Measurements from ENCODE around the gene C9orf153. TPM values are rescaled to one million over a fixed set of nuclear protein-coding genes. Genes with fewer than 3 reads are reported as not detected.
"Not testable (repeated sequence)": the region's sequence is repeated elsewhere in the genome, so short reads cannot be mapped to it uniquely, and the experiment has no call there.

C9orf153 gene
- total RNA-seq, 1 donor from 2014 or later = 0.72 TPM

- no peak for DNase-seq (ENCODE audit: low spot score)
Observed at GRCh38 chr9:86193088-86193487, 66.4 kb downstream of the C9orf153 start.

DNA sequence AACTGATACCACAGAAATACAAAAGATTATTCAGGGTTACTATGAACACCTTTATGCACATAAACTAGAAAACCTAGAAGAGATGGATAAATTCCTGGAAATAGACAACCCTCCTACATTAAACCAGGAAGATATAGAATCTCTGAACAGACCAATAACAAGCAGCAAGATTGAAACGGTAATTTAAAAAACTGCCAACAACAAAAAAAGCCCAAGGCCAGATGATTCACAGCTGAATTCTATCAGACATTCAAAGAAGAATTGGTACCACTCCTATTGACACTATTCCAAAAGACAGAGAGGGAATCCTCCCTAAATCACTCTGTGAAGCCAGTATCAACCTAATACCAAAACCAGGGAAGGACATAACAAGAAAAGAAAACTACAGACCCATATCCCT, 68.8 kb downstream of the C9orf153 start:
- not testable (repeated sequence) for DNase-seq (ENCODE audit: low spot score)

- DNase-seq (ENCODE audit: low spot score) = no peak
Observed at GRCh38 chr9:86187121-86187520, 72.3 kb downstream of the C9orf153 start.

GRCh38 chr9:86186696-86187095, 72.8 kb downstream of the C9orf153 start:
- DNase-seq (ENCODE audit: low spot score) = no peak

GRCh38 chr9:86185872-86186271, 73.6 kb downstream of the C9orf153 start:
- DNase-seq (ENCODE audit: low spot score) = no peak

DNA sequence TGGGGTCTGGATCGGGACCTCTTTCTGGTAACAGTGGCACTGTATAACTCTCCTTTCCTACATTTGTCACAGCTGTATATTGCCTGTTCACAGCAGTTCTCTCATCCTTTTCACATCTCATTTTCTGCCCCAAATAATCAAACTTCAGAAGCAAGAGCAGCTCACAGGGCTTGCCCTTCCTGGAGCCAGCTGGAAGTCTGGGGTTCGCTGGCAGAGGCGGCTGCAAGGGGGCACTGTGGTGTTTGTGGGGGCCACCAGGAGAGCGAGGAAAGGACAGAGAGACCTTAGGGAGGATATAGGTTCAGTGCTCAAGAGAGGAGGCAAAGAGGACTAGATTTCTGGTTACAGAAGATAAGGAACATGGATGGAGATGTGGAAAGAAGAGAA, 75.3 kb downstream of the C9orf153 start:
- DNase-seq (ENCODE audit: low spot score) = no peak

DNA sequence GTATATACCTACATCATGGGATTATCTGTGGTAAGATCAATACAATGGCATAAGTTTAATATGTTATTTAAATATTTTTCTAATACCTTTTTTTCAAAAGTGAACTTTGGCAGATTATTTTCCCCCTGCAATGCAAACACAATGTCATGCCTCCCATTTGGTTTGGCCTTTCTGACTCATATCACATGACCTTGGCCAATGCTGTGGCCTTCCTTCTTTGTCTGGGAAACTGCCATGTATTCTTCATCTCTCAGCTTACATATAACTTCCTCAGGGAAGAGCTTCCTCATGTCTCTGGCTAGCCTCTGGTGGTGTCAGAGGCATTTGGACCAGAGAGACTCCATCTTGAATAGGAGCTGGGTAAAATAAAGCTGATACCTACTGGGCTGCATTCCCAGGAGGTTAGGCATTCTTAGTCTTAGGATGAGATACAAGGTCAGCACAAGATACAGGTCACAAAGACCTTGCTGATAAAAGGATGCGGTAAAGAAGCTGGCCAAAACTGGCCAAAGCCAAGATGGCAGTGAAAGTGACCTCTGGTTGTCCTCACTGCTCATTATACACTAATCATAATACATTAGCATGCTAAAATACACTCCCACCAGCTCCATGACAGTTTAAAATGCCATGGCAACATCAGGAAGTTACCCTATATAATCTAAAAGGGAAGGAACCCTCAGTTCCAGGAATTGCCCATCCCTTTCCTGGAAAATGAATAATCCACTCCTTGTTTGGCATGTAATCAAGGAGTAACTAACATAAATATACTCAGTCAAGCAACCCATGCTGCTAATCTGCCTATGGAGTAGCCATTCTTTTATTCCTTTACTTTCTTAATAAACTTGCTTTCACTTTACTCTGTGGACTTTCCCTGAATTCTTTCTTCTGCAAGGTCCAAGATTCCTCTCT, 76.0 kb downstream of the C9orf153 start:
- no peak for DNase-seq (ENCODE audit: low spot score)

- no peak for DNase-seq (ENCODE audit: low spot score)
Observed at GRCh38 chr9:86181379-86182315, 77.8 kb downstream of the C9orf153 start.

DNA sequence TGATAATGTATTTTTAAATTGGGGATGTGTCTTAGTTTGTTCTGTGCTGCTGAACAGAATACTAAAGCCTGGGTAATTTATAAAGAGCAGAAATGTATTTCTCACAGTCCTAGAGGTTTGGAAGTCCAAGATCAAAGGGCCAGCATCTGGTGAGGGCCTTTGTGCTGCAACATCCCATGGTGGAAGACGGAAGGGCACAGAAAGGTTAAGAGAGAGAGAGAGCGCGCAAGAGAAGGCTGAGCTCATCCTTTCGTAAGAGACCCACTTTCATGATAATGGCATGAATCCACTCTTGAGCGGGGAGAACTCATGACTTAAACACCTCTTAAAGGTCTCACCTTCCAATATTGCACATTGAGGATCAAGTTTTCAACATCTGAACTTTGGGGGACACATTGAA, 81.0 kb downstream of the C9orf153 start:
- peak; percentile 16 for DNase-seq (ENCODE audit: low spot score)

DNA sequence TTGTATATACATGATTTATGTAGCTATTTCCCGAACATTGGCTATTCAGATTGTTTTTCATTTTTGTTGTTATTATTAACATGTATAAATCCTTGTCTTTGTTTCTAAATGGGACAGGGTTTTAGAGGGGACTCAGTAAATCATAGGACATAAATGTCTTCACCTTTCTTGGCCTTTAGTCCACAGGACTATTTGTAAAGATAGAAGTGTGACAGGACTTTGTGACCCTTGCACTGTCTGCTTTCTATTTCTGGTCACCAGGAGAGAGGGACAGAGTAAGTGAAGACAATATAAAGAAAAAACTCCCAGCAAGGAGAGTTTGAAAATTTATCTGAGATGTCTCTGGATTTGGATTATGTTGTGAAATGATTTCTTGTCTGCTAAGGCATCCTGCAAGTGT, 81.5 kb downstream of the C9orf153 start:
- DNase-seq (ENCODE audit: low spot score) = no peak

DNA sequence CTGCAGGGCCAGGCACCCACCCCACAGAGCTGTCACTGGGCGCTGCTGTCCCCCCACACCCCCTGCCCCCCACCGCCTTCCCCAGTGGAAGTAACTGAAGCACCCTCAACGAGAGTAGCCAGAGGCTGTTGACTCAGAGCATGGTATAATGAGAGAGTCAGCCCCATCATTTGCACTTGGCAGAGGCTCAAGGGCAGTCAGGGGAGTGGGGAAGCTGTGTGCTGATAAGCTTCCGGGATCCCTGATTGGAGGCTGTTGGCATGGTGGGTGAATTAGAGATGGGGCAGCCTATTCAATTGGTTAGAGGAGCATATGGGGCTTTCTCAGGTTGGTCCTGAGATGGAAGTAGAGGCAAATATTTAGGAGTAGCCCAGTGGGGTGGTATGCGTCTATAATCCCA, 83.0 kb downstream of the C9orf153 start:
- no peak for DNase-seq (ENCODE audit: low spot score)

- no peak for DNase-seq (ENCODE audit: low spot score)
Observed at GRCh38 chr9:86175743-86176456, 83.6 kb downstream of the C9orf153 start.

GRCh38 chr9:86175223-86175622, 84.2 kb downstream of the C9orf153 start:
- no peak for DNase-seq (ENCODE audit: low spot score)

Other genes starting within 250 kb of the C9orf153 start
- gene GOLM1, start 160.1 kb downstream of the C9orf153 start, total RNA-seq (ENCODE audit: insufficient read depth, low replicate concordance) = 29.4 TPM
- gene ISCA1, start 22.9 kb upstream of the C9orf153 start, total RNA-seq (ENCODE audit: insufficient read depth, low replicate concordance) = 37.1 TPM
- gene TUT7, start 94.8 kb upstream of the C9orf153 start, total RNA-seq (ENCODE audit: insufficient read depth, low replicate concordance) = 29.4 TPM

Measured in umbilical cord (tissue), 2 donors.